DLD1 (cell line): ENCODE data around the gene F8A1.
"Not testable (repeated sequence)": the region's sequence is repeated elsewhere in the genome, so short reads cannot be mapped to it uniquely, and the experiment has no call there.

Experiments
- in situ Hi-C: cut with HindIII; loops from 2 replicates; pipeline ENCODE4 v1.10.0; 2017; ENCODE audit warnings: low sequenced_read_pairs

F8A1 gene

DNA sequence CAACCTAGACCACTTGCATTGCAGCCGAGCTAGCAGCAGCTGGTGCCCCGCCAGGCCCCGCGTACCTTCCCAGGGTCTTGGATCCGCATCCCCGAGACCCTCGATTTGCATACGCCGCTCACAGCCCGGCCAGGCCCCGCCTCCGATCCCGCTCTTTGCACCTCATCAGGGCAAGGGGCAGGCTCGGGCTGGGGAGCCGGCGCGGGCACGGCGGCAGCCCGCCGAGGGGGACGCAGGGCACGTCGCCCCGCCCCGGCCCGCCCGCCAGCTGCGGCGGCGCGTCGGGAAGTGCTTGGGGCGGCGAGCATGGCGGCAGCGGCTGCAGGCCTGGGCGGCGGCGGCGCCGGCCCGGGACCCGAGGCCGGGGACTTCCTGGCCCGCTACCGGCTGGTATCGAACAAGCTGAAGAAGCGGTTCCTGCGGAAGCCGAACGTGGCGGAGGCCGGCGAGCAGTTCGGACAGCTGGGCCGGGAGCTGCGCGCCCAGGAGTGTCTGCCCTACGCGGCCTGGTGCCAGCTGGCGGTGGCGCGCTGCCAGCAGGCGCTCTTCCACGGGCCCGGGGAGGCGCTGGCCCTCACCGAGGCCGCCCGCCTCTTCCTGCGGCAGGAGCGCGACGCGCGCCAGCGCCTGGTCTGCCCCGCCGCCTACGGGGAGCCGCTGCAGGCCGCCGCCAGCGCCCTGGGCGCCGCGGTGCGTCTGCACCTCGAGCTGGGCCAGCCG, at the start of gene F8A1:
F8A1 (plus strand) TSS at position 287 of the 720 bp plus-strand sequence; CDS start at position 307, 20 bp downstream.
- in situ Hi-C loops = not testable (repeated sequence)

DNA sequence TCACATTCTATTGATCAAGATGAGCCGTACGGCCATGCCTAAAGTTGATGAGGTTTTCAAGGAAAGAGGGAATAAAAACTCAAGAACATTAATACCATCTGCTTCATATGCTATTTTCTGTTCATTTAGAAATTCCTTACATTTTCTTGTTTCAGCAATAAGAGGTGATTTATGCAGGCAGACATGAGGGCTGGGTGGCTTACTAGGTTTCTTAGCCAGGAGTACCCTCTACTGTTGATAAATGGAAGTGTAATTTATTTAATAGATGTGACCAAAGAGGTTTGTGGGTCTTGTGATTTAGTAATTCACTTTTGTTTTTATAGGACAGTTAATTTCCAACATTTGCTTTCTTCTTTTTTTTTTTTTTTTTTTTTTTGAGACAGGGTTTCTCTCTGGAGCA, 45.3 kb upstream of the F8A1 start:
- in situ Hi-C loops = no loop called here

DNA sequence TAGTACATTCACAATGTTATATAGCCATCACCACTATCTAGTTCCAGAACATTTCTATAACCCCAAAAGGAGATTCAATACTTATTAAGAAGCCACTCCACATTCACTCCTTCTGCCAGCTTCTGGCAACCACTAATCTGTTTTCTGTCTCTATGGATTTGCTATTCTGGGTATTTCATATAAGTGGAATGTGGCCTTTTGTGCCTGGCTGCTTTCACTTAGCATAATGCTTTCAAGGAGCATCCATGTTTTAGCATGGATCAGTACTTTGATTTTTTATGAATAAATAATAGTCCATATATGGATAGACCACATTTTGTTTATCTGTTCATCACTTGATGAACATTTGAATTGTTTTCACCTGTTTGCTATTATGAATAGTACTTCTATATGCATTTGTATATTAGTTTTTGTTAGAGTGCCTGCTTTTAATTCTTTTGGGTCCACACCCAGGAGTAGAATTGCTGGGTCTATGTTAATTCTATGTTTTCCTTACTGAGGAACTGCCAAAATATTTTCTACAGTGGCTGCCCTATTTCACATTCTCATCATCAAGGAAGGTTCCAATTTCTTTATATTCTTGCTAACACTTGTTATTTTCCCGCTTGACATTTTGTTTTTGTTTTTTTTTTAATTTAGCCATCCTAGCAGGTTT, 35.1 kb upstream of the F8A1 start:
- in situ Hi-C loops = no loop called here

DNA sequence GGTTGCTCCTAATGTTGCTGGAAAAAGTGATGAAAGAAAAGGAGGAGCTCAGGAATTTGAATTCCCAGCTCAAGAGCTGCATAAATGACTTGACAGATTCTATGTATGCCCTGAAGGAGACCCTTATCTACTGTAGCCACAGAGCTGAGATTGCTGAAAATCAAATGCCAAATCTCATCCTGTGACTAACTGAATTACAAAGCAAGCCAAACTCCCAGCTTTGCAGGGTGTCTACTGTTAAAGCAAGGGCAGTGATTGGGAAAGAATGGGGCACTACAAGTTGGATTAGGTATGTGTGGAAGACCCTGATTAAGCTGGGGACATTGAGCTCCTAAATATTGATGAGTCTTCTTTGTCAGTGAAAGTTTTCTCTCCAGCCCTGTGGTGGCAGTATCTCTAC, 30.9 kb upstream of the F8A1 start:
- in situ Hi-C loops = no loop called here

DNA sequence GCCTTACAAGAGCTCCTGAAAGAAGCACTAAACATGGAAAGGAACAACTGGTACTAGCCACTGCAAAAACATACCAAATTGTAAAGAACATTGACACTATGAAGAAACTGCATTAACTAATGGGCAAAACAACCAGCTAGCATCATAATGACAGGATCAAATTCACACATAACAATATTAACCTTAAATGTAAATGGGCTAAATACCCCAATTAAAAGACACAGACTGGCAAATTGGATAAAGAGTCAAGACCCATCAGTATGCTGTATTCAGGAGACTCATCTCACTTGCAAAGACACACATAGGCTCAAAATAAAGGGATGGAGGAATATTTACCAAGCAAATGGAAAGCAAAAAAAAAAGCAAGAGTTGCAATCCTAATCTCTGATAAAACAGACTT, 17.6 kb upstream of the F8A1 start:
- in situ Hi-C loops = not testable (repeated sequence)

DNA sequence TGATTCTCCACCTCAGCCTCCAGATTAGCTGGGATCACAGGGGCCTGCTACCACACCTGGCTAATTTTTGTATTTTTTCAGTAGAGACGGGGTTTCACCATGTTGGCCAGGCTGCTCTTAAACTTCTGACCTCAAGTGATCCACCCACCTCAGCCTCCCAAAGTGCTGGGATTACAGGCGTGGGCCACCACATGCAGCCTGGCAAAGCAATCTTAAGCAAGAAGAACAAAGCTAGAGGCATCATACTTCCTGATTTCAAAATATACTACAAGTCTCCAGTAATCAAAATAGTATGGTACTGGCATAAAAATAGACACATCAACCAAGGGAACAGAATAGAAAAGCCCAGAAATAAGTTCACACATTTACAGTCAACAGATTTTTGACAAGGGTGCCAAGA, 12.8 kb upstream of the F8A1 start:
- in situ Hi-C loops = no loop called here

DNA sequence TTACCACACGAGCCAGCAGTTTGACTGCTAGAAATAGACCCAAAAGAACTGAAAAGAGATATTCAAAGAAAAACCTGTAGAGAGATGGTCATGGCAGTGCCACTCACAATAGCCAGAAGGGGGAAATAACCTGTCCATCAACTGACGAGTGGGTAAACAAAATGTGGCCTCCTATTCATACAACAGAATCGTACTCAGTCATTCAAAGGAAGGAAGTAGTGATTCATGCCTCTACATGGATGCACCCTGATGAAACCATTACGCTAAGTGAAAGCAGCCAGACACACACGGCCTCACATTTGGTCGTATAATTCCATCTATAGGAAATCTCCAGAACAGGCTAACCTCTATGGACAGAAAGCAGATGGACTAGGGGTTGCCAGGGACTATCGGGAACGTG, 2.1 kb upstream of the F8A1 start:
- in situ Hi-C loops = not testable (repeated sequence)

DNA sequence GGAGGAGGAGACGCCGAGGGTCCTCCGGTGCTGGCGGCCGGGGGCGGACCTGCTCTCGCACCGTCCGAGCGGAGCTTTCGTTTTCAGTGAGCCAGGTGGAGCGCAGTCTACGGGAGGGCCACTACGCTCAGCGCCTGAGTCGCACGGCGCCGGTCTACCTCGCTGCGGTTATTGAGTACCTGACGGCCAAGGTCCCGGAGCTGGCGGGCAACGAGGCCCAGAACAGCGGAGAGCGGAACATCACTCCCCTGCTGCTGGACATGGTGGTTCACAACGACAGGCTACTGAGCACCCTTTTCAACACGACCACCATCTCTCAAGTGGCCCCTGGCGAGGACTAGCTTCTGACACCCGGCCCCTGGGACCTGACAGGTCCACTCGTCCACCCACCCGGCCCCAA, 1.1 kb upstream of the F8A1 start:
- in situ Hi-C loops = not testable (repeated sequence)

DNA sequence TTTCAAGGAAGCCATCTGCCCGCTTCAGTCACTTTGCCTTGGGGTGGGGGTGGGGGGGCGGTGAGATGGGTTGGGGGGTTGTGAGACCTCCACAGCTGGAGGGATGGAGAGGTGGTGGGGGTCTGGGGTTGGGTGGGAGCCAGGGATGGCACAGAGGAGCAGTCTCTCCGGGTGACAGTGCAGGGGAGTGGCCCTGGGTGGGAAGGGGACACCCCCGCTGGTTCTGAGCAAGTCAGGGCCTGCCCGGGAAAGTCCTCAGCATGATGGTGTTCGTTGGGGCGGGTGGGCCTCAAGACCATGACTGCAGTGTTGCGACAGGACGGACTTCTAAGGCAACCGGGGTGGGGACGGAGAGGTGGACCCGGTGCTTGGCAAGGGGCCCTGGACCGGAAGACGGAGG, 606 bp upstream of the F8A1 start:
- in situ Hi-C loops = not testable (repeated sequence)

DNA sequence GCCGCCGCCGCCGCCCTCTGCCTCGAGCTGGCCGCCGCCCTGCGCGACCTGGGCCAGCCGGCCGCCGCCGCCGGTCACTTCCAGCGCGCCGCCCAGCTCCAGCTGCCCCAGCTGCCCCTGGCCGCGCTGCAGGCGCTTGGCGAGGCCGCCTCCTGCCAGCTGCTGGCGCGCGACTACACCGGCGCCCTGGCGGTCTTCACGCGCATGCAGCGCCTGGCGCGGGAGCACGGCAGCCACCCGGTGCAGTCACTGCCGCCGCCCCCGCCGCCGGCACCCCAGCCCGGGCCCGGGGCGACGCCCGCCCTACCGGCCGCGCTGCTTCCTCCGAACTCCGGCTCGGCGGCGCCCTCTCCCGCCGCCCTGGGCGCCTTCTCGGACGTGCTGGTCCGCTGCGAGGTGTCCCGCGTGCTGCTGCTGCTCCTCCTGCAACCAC, 650 bp downstream of the F8A1 start:
- in situ Hi-C loops = not testable (repeated sequence)

DNA sequence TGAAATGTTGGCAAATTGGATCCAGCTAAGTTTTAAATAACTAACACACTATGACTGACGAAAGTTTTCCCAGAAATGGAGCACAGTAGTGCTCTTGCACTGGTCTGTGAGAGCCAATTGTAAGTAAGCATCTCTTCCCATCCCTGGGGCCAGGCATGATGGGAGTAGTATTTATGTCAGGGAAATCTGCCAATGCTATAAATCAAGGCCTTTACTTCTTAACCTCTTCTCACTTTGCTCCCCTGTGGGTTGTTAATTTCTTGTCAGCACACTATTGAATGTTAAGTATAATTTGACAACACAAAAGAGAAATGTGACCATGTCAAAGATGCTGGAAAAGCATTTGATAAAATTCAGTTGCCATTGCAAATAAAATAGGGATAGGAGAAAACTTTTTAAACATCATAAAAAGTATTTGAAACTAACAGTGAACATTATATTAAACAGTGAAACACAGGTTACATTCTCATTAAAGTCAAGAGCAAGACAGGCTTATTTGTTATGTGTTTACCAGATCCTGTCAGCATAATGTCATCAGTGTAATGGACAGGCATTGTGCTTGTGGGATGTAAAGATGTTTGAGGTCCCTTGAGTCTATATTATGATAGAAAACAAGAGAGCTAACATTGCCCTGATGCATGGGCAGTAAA, 5.0 kb downstream of the F8A1 start:
- in situ Hi-C loops = no loop called here

DNA sequence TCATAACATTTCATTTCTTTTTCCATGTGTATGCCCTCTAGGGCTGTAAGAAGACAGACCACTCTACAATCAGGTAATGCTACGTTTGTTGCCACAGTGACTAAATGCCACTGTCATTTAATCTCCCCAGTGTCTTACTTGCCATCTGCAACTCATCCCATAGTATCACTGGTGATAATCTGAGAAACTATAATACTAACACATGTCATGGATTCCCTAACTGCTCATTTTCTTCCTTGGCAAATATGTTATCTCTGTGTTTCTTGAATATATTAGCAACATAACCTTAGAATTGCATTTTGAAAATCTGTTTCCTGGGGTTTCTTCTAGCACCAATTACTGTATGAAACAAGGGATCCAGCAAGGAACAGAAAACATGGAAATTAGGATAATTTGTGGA, 6.1 kb downstream of the F8A1 start:
- in situ Hi-C loops = no loop called here

DNA sequence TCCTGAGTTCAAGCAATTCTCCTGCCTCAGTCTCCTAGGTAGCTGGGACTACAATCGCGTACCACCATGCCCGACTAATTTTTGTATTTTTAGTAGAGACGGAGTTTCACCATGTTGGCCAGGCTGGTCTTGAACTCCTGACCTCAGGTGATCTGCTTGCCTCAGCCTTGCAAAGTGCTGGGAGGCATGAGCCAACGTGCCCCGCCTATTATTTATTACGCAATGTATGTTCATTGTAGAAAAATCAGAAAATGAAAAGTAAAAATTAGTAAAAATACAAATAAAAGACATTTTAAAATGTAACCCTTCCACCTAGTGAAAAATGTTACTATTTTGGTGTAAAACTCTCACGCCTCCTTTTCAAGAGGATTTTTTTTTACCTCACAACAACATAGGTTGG, 14.2 kb downstream of the F8A1 start:
- in situ Hi-C loops = no loop called here

DNA sequence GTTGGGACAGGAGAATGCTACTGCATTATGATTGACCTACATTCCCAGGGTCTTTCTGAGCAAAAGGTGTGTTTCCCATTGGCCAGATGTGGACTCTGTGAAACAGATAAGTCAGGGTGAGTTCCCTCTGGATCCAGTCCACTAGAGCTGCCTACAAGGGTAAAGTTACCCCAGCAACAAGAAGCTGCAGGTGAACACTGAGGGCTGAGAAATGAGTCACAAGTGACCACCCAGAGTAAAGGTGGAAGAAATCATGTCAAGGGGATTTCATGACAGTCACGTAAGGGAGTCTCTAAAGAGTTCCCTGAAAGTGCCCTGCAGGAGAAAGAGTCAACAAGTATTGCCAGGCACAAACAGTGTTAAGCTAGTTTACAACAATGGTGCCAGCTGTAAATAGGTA, 16.3 kb downstream of the F8A1 start:
- in situ Hi-C loops = no loop called here

DNA sequence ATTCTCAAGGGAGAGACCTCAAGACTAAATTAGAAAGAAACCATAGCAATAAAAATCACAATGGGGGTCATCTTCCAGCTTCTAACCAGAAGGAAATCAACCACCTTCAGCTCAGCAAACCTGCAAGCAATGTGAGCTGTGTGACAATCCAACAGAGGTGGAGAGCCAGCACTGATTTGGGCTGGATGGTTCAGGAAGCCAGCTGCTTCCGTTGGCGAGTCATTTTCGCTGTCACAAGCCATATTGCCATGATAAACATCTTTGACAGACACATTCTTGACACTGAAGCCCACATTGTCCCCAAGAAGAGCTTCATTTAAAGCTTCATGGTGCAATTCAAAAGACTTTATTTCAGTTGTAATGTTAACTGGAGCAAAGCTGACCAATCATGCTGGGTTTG, 22.7 kb downstream of the F8A1 start:
- in situ Hi-C loops = no loop called here

DNA sequence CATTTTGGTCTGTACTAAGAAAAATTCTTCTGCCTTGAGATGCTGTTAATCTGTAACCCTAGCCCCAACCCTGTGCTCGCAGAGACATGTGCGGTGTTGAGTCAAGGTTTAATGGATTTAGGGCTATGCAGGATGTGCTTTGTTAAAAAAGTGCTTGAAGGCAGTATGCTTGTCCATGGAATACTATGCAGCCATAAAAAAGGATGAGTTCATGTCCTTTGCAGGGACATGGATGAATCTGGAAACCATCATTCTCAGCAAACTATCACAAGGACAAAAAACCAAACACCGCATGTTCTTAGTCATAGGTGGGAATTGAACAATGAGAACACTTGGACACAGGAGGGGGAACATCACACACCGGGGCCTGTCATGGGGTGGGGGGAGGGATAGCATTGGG, 23.9 kb downstream of the F8A1 start:
- in situ Hi-C loops = not testable (repeated sequence)

DNA sequence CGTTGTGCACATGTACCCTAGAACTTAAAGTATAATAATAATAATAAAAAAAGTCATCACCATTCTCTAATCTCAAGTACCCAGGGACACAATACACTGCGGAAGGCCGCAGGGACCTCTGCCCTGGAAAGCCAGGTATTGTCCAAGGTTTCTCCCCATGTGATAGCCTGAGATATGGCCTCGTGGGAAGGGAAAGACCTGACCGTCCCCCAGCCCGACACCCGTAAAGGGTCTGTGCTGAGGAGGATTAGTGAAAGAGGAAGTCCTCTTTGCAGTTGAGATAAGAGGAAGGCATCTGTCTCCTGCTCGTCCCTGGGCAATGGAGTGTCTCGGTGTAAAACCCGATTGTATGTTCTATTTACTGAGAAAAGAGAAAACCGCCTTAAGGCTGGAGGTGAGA, 24.4 kb downstream of the F8A1 start:
- in situ Hi-C loops = not testable (repeated sequence)

DNA sequence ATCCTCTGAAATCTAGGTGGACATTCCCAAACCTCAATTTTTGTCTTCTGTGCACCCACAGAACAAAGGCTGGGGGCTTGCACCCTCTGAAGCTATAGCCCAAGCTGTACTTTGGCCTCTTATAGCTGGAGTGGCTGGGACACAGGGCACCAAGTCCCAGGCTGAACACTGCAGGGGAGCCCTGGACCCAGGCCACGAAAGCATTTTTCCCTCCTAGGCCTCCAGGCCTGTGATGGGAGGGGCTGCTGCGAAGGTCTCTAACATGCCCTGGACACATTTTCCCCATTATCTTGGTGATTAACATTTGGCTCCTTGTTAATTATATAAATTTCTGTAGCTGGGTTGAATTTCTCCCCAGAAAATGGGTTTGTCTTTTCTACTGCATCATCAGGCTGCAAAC, 27.9 kb downstream of the F8A1 start:
- in situ Hi-C loops = no loop called here

DNA sequence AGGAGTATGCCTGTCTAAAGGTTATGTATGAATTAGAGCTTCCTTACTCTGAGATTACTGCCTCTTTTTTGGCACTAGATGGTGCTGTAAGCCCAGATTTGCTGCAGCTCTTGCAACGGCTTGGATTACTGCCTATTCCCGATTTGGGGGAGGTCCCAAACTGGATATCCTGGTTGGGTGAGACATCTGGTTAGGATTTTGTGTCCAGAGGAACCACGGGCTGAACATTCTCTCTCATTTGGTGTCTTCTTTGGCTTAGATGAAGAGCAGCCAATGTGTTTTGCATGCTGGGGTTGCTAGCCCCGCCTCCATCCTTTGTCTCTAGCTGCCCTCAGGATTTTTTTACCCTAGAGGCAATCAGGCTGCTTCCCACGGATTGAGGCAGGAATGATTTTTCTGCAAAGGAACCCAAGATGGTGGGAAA, 31.9 kb downstream of the F8A1 start:
- in situ Hi-C loops = no loop called here

DNA sequence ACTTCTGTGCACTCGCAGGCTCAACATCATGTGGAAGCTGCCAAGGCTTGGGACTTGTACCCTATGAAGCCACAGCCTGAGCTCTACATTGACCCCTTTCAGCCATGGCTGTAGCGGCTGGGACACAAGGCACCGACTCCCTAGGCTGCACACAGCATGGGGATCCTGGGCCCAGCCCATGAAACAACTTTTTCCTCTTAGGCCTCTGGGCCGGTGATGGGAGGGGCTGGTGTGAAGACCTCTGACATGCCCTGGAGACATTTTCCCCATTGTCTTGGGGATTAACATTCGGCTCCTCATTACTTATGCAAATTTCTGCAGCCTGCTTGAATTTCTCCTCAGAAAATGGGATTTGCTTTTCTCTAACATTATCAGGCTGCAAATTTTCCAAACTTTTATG, 38.6 kb downstream of the F8A1 start:
- in situ Hi-C loops = not testable (repeated sequence)
